GM12801 (cell line): ENCODE data around the gene TMEM233.

ENCODE experiments used
- CTCF ChIP-seq: IDR thresholded peaks from one replicate; pipeline ENCODE4 v1.5.1; 2011; ENCODE audit warnings: control low read depth; ENCODE audit not compliant: insufficient read length; ENCODE audit errors: extremely low read depth

The TMEM233 gene

GRCh38 chr12:119573086-119573485 lies 20.5 kb upstream of the TMEM233 start:
- TF ChIP-seq CTCF: no peak

- TF ChIP-seq CTCF: no peak
These were observed 19.3 kb upstream of the TMEM233 start for GRCh38 chr12:119574255-119574654.

- no peak for TF ChIP-seq CTCF
These were observed 17.3 kb upstream of the TMEM233 start for GRCh38 chr12:119576118-119576810.

GRCh38 chr12:119576915-119577314 lies 16.7 kb upstream of the TMEM233 start:
- TF ChIP-seq CTCF: no peak

GRCh38 chr12:119578112-119578511 lies 15.5 kb upstream of the TMEM233 start:
- TF ChIP-seq CTCF: no peak

GRCh38 chr12:119589097-119589496 lies 4.5 kb upstream of the TMEM233 start:
- TF ChIP-seq CTCF: no peak

- no peak for TF ChIP-seq CTCF
These were observed 3.9 kb upstream of the TMEM233 start for GRCh38 chr12:119589634-119590033.
